ENCODE data around the gene LARGE1. TPM values are rescaled to one million over a fixed set of nuclear protein-coding genes. Genes with fewer than 3 reads are reported as not detected.

Gene LARGE1
- total RNA-seq, 1 experiment from 2014 or later: 2.5 TPM

GRCh38 chr22:33893512-33893911 lies 26.8 kb downstream of the LARGE1 start:
- intact Hi-C loops (cut with micrococcal nuclease; ENCODE audit: unreplicated experiment) (no loop called here), in situ Hi-C loops (cut with HindIII; ENCODE audit: low pct_unique_long_range_greater_than_20kb, low sequenced_read_pairs) (no loop called here)
- Histone ChIP-seq H3K36me3 (ENCODE audit: control insufficient read depth, insufficient read depth, low read length) (no peaks in the 10 kb centered on the region), H3K4me3 (ENCODE audit: low read depth in 2 of 2, low read length in 2 of 2) (no peak overlapping the region), H3K4me1 (ENCODE audit: control insufficient read depth, insufficient read depth, low read length) (no peaks in the 10 kb centered on the region), H3K27me3 (ENCODE audit: control insufficient read depth, insufficient read depth, low read length) (no peaks in the 10 kb centered on the region), H3K27ac (ENCODE audit: low read length) (no peak overlapping the region), H3K9me3 (ENCODE audit: control insufficient read depth, insufficient read depth, low read depth, low read length) (no peaks in the 10 kb centered on the region)
- BruUV-seq (replicated peaks): no TSS peak
- no peak for ATAC-seq
- TF ChIP-seq CTCF (IDR thresholded peaks at IDR 0.05) (no peak), POLR2AphosphoS5 (IDR thresholded peaks at IDR 0.05; ENCODE audit: low read depth, low read length) (no peak), SIN3A (IDR thresholded peaks at IDR 0.05; ENCODE audit: borderline replicate concordance, insufficient read depth, low read depth, low read length) (no peak), TCF7L2 (IDR thresholded peaks at IDR 0.05; ENCODE audit: low read depth, low read length) (no peak), REST (IDR thresholded peaks at IDR 0.05; ENCODE audit: insufficient read depth in 1 of 2, low read depth in 2 of 2, low read length in 1 of 2) (no peak)
- CTCF ChIA-PET: no interaction called here
- DNase-seq (ENCODE audit: low read depth, low spot score): no peak
- POLR2A ChIA-PET: no interaction called here

- intact Hi-C loops (cut with micrococcal nuclease; ENCODE audit: unreplicated experiment) (no loop called here), in situ Hi-C loops (cut with HindIII; ENCODE audit: low pct_unique_long_range_greater_than_20kb, low sequenced_read_pairs) (no loop called here)
- no peaks in the 10 kb centered on the region for H3K9me3 ChIP-seq (ENCODE audit: control insufficient read depth, insufficient read depth, low read depth, low read length)
- ChIA-PET CTCF (no interaction called here), POLR2A (no interaction called here)
- ATAC-seq: no peak
- H3K27ac ChIP-seq (ENCODE audit: low read length): no peak overlapping the region
- H3K36me3 ChIP-seq (ENCODE audit: control insufficient read depth, insufficient read depth, low read length): no peaks in the 10 kb centered on the region
- no TSS peak for BruUV-seq (replicated peaks)
- no peak overlapping the region for H3K4me3 ChIP-seq (ENCODE audit: low read depth in 2 of 2, low read length in 2 of 2)
- no peaks in the 10 kb centered on the region for H3K4me1 ChIP-seq (ENCODE audit: control insufficient read depth, insufficient read depth, low read length)
- DNase-seq (ENCODE audit: low read depth, low spot score): no peak
- H3K27me3 ChIP-seq (ENCODE audit: control insufficient read depth, insufficient read depth, low read length): no peaks in the 10 kb centered on the region
- TF ChIP-seq SIN3A (IDR thresholded peaks at IDR 0.05; ENCODE audit: borderline replicate concordance, insufficient read depth, low read depth, low read length) (no peak), POLR2AphosphoS5 (IDR thresholded peaks at IDR 0.05; ENCODE audit: low read depth, low read length) (no peak), CTCF (IDR thresholded peaks at IDR 0.05) (no peak), REST (IDR thresholded peaks at IDR 0.05; ENCODE audit: insufficient read depth in 1 of 2, low read depth in 2 of 2, low read length in 1 of 2) (no peak), TCF7L2 (IDR thresholded peaks at IDR 0.05; ENCODE audit: low read depth, low read length) (no peak)
Observed at GRCh38 chr22:33891992-33892391, 28.3 kb downstream of the LARGE1 start.

Data from Panc1 (cell line).